Measurements from ENCODE around the gene AIF1L.

AIF1L gene

DNA sequence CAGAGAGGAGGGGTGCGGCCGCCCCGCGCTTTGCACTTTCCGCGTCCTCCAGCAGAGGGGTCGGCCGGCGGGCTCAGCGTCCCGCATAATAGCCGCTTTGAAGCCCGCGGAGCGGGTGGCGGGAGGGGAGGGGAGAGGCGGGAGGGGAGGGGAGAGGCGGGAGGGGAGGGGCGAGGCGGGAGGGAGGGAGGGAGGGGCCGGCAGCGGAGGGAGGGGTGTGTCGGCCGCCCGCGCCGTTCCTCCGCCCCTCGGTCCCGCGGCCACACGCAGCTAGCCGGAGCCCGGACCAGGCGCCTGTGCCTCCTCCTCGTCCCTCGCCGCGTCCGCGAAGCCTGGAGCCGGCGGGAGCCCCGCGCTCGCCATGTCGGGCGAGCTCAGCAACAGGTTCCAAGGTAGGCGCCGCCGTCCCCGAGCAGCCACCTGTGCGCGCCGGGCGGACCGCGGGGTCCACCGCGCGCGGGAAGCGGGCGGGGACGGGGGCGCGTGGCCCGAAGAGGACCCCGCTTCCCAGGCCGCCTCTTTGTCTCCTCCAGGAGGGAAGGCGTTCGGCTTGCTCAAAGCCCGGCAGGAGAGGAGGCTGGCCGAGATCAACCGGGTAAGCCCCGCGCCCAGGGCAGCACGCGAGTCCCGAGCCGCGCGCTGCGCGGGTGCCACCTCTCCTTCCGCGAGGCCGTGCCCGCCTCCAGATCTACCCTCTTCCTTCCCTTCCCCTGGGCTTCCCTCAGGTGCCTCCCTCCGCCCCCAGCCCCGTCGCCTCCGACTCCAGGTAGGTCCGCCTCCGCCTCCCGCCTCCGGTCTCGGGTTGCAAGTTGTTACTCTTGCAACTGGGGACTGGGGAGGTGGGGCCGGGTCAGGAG is at the start of gene AIF1L:
TSS of gene AIF1L (plus strand) at position 263 of the 857 bp plus-strand sequence. CDS start at position 362, 99 bp downstream.
- no peak for DNase-seq (ENCODE audit: low read depth)

GRCh38 chr9:131046581-131047202 is 49.6 kb upstream of the AIF1L start:
- peak; percentile 23 for DNase-seq (ENCODE audit: low read depth)

DNA sequence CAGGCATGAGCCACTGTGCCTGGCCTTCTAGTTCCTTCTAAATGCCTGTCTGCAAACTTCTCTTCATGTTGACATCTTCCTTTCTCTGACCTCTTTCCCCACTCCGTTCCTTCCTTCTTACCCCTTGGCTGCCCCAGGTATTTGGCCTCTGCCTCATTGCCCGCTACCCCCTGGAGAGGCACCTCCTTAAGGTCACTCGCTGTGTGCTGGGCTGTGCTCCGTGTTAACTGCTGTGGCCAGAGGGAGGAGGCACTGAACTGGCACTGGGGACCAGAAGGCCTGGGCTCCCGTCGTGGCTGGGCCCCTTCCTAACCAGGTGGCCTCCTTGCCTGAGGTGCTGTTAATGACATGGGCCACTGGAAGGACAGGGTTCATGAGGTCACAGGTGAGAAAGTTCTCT is 48.0 kb upstream of the AIF1L start:
- DNase-seq (ENCODE audit: low read depth), result no peak

GRCh38 chr9:131048820-131049219 is 47.5 kb upstream of the AIF1L start:
- no peak for DNase-seq (ENCODE audit: low read depth)

DNA sequence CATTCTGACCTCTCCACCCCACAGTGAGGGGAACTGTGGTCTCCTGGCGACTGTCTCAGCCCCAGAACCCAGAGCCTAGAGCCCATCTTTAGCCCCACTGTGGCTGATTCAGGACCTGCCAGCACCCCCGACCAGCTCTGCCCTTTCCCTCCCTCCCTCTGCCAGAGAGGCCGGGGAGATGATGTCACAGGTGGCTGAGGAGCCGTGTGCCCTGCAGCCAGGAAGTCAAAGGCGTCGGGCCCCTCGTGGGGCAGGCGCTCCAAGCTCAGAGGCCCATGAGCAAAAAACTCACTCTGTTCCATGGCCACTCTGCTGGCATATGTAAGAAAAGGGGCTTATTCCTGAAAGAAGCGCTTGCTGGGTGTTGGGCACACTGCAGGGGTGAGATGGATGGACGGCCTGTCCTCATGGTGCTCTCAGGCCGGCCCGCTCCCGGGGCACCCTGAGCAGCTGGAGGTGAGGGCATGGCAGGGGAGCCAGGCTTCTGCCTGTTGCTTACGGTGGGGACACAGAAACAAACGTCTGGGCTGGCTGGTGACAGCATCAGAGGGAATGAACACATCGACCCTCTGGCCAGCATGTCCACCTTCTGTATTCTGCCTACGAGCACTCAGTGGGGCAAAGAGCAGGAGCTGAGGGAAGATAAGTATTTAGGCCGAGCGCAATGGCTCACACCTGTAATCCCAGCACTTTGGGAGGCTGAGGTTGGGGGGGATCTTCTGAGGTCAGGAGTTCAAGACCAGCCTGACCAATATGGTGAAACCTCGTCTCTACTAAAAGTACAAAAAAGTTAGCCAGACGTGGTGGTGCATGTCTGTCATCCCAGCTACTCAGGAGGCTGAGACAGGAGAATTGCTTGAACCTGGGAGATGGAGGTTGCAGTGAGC is 46.3 kb upstream of the AIF1L start:
- DNase-seq (ENCODE audit: low read depth), result no peak

- DNase-seq (ENCODE audit: low read depth), result no peak
Observed at GRCh38 chr9:131050831-131051230, 45.5 kb upstream of the AIF1L start.

- DNase-seq (ENCODE audit: low read depth), result no peak
Observed at GRCh38 chr9:131051592-131052517, 44.5 kb upstream of the AIF1L start.

DNA sequence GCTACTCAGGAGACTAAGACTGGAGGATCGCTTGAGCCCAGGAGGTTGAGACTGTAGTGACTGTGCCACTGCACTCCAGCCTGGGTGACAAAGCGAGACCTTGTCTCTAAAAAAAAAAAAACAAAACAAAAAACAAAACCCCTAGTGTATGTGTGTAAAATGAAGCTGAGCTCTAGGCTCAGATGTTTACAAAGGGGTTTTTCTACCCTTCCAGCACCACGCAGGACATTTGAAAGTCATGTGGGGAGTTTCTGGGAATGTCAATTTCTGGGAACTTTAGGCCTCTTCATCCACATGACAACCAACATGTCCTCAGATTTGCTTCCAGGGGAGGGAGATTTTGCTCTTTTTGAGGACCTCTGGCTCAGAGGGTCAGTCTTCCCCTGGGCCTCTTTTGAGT is 42.4 kb upstream of the AIF1L start:
- no peak for DNase-seq (ENCODE audit: low read depth)

GRCh38 chr9:131056781-131057506 is 39.4 kb upstream of the AIF1L start:
- no peak for DNase-seq (ENCODE audit: low read depth)

DNA sequence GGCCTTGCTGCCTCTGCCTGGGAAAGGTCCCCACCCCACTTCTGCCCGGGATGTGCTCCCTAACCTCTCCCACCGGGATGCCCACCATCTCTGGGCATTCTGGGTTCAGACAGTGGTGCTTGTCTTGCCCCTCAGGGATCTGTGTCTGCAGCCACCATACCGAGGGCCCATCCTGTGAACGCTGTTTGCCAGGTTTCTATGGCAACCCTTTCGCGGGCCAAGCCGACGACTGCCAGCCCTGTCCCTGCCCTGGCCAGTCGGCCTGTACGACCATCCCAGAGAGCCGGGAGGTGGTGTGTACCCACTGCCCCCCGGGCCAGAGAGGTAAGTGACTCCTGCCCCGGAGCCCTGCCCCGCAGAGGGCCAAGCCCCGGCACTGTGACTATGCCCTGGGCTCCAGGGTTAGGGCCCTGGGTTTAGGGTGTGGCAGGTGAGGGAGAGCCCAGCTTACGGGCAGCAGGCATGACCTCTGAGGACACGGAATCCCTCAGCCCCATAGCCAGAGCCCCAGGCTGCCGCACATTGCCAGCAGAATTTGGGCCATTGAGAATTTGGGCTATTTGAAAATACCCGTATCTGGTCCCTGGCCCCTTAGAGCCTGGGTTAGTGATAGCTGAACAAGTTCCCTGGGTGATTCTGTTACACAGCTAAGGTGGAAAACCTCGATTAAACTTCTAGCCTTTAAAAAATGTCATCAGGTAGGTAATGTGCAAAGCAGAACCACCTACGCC is 35.3 kb upstream of the AIF1L start:
- DNase-seq (ENCODE audit: low read depth), result no peak

- no peak for DNase-seq (ENCODE audit: low read depth)
Observed at GRCh38 chr9:131062969-131063368, 33.4 kb upstream of the AIF1L start.

DNA sequence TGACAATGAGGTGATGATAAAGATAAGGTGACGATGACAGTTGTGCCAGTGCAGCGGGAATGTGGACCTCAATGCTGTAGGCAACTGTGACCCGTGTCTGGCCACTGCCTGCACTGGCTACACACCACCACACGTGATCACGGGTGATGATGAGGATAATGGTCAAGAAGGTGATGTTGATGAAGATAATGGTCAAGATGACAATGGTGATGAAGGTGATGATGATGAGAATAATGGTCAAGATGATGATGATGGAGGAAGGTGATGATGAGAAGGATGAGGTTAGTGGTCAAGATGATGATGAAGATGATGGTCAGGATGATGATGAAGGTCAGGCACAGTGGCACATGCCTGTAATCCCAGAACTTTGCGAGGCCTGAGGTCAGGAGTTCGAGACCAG is 30.7 kb upstream of the AIF1L start:
- no peak for DNase-seq (ENCODE audit: low read depth)

- DNase-seq (ENCODE audit: low read depth), result no peak
Observed at GRCh38 chr9:131067625-131068024, 28.7 kb upstream of the AIF1L start.

DNA sequence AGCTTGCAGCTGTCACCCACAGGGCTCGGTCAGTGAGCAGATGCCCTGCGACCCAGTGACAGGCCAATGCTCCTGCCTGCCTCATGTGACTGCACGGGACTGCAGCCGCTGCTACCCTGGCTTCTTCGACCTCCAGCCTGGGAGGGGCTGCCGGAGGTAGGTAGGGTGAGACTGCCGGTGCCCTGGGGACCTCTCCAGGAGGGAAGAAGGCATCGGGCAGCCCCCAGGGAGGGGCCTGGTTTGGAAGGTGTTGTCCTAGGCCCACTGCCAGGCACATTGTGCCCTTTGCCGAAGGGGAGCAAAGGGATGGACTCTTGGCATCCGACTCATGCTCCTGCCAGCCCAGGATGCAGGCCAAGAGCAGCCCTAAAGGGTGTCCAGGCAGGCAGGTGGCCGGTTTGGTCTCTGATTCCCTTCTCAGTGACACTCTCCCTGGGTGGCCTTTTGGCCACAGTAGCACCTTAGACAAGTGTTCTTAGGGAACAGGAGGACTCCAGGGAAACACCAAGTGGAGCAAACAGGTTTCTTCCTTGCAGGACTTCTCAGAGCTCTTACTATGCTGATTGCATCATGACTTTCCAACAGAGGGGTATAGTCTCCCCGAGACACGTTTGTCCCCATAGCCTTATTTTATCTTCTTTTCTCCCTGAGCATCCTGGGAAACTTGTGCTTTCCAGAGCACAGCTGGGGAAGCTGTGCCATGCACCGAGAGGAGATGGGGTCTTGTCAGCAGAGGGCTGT is 28.1 kb upstream of the AIF1L start:
- no peak for DNase-seq (ENCODE audit: low read depth)

DNA sequence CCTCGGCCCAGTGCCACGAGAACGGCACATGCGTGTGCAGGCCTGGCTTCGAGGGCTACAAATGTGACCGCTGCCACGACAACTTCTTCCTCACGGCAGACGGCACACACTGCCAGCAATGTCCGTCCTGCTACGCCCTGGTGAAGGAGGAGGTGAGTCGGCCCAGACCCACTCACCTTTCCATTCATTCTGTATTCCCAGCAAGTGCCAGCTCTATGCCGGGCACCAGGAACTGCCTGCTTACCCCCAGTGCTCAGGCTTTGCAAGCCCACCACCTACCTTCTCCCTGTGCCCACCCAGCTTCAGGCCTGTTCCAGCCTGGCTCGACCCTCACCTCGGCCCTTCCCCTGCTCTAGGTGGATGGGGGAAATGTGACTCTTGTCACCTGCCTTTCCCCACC is 26.6 kb upstream of the AIF1L start:
- DNase-seq (ENCODE audit: low read depth), result no peak

DNA sequence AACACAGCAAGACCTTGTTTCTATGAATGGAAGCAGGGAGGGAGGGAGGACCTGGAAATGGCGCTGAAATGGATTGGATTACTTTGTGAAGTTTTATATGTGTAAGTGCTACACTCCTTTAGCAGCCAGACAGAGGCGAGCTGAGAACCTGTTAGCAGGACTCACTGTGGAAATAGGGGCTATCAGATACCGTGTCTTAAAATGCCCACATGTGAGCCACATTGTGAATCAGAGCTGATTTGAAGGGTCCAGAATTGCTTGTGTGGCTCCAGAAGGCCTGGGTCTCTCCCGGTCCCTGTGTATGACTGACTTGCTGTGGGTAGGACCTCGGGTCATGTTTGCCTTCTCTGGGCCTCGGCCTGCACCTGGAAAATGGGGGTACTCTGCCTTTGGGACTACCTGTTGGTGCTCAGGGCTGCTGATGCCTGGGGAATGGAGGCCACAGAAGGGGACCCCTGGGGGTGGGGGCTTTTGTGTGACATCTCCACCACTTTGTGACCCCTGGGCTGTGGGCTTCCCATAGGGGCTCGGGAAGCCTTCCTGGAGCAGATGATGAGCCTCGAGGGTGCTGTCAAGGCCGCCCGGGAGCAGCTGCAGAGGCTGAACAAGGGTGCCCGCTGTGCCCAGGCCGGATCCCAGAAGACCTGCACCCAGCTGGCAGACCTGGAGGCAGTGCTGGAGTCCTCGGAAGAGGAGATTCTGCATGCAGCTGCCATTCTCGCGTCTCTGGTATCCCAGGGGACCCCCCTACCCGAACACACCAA is 24.0 kb upstream of the AIF1L start:
- DNase-seq (ENCODE audit: low read depth), result no peak

- no peak for DNase-seq (ENCODE audit: low read depth)
Observed at GRCh38 chr9:131072871-131073237, 23.5 kb upstream of the AIF1L start.

DNA sequence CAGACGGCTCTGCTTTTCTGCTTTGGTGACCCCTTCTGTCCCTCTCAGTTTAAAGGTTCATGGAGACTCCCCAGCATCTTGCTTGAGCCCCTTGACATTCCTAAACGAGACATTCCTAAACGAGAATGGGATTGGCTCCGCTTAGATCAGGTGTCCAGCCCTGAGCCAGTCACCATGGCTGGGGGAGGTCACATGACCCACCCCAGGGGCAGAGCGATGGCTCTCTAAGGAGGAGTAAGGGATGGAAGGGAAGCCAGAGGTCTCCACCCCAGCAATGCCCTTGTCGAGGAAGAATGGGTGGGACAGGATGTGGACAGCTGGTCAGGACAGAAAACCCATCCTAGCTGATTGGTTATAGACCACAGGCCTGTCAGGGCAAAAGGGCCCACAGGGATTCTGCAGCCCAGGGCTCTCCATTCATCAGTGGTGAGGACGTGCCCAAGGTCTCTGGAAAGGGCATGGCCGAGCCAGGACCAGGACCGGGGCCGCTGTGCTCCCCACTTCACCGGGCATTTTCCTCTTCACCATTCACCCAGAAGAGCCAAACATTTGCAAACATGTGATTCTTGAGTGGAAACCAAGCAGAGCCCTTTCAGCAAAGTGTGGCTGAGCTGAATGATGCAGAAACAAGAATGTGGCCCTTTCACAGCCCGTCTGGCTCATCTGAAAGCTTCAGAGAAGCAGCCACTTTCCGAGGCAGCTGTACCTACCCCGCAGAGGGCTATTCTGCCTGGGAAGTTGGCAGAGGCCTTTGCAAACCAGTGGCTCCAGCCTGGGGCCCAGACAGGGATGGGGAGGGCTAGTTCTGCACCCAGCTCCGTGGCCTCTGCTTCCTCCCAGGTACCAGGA is 19.8 kb upstream of the AIF1L start:
- DNase-seq (ENCODE audit: low read depth), result no peak

All from fibroblast of the conjunctiva (primary cell).